Hepatocyte (in vitro differentiated cells): ENCODE data around the gene ADAMTS9. TPM values are rescaled to one million over a fixed set of nuclear protein-coding genes. Genes with fewer than 3 reads are reported as not detected.

Experiments used
- DNase-seq: peaks from one replicate; pipeline ENCODE4 v3.0.0-alpha.2; 2016; ENCODE audit warnings: low spot score
- H2AFZ ChIP-seq: fragments of 200-600 bp; sonication (generic); 2 replicates; pipeline ENCODE4 v1.6.0; 2016; ENCODE audit warnings: antibody characterized with exemption, mild to moderate bottlenecking
- H3K27ac ChIP-seq: fragments of 200-600 bp; sonication (generic); 2 replicates; pipeline ENCODE4 v1.5.1; 2016; ENCODE audit warnings: mild to moderate bottlenecking
- H3K27me3 ChIP-seq: fragments of 200-600 bp; sonication (generic); 2 replicates; pipeline ENCODE4 v1.6.1; 2016
- H3K36me3 ChIP-seq: fragments of 200-600 bp; sonication (generic); replicated peaks from 2 replicates; pipeline ENCODE4 v1.5.1; 2016; ENCODE audit warnings: low read depth; ENCODE audit not compliant: insufficient read depth
- H3K4me1 ChIP-seq: fragments of 200-600 bp; sonication (generic); 2 replicates; pipeline ENCODE4 v1.5.1; 2016; ENCODE audit warnings: mild to moderate bottlenecking, moderate library complexity; ENCODE audit not compliant: insufficient read depth
- H3K4me2 ChIP-seq: fragments of 200-600 bp; sonication (generic); 2 replicates; pipeline ENCODE4 v1.6.0; 2016
- H3K4me3 ChIP-seq: fragments of 200-600 bp; sonication (generic); 2 replicates; pipeline ENCODE4 v1.5.1; 2016; ENCODE audit warnings: mild to moderate bottlenecking
- H3K79me2 ChIP-seq: fragments of 200-600 bp; sonication (generic); 2 replicates; pipeline ENCODE4 v1.6.0; 2017; ENCODE audit warnings: mild to moderate bottlenecking
- H3K9me2 ChIP-seq: fragments of 200-600 bp; sonication (generic); replicated peaks from 2 replicates; pipeline ENCODE4 v1.6.0; 2017; ENCODE audit warnings: mild to moderate bottlenecking; ENCODE audit not compliant: insufficient read depth
- H3K9me3 ChIP-seq: fragments of 200-600 bp; sonication (generic); 2 replicates; pipeline ENCODE4 v1.5.1; 2016; ENCODE audit warnings: low read depth, mild to moderate bottlenecking
- H4K20me1 ChIP-seq: fragments of 200-600 bp; sonication (generic); 2 replicates; pipeline ENCODE4 v1.6.0; 2016; ENCODE audit warnings: mild to moderate bottlenecking; ENCODE audit not compliant: insufficient read depth, poor library complexity, severe bottlenecking
- CTCF ChIP-seq: fragments of 200-600 bp; sonication (generic); IDR thresholded peaks from 2 replicates; pipeline ENCODE4 v1.5.1; 2016; ENCODE audit warnings: antibody characterized with exemption, mild to moderate bottlenecking; ENCODE audit not compliant: poor library complexity
- EZH2 ChIP-seq: fragments of 200-600 bp; sonication (generic); IDR thresholded peaks from 2 replicates; pipeline ENCODE4 v1.6.1; 2016; ENCODE audit warnings: antibody characterized with exemption, mild to moderate bottlenecking, borderline replicate concordance
- EZH2phosphoT487 ChIP-seq: fragments of 200-600 bp; sonication (generic); IDR thresholded peaks from one replicate; pipeline ENCODE4 v1.6.1; 2018; ENCODE audit warnings: antibody characterized with exemption, mild to moderate bottlenecking, low read depth, moderate library complexity; ENCODE audit not compliant: unreplicated experiment, severe bottlenecking
- WGBS: methylation state at CpG from one replicate; pipeline ENCODE4 v1.1.6; 2016; ENCODE audit warnings: low lambda C conversion rate; ENCODE audit errors: missing lambda C conversion rate; 5-methylcytosine and 5-hydroxymethylcytosine counted together
- polyA plus RNA-seq: library from polyadenylated mRNA; unstranded; fragments of >200 nt; fragmentation: Nextera tagmentation; extraction: Ambion mirVana; gene quantifications from 2 replicates; pipeline ENCODE4 v1.2.1, GENCODE V29; 2016
- total RNA-seq: library from RNA; depleted of rRNA; stranded (reverse); fragments of >200 nt; gene quantifications from 2 replicates; pipeline ENCODE4 v1.2.3, GENCODE V29; 2014

The ADAMTS9 gene
- total and polyA plus RNA-seq, 2 experiments from 2014 or later, result 56.9 to 145 TPM

GRCh38 chr3:64508140-64508539 is 179.7 kb downstream of the ADAMTS9 start:
- Histone ChIP-seq H3K4me3 (no peak overlapping the region), H2AFZ (no peak overlapping the region), H3K4me1 (no peaks in the 10 kb centered on the region), H3K9me3 (no peaks in the 10 kb centered on the region), H3K79me2 (no peaks in the 10 kb centered on the region), H3K4me2 (no peak overlapping the region), H3K36me3 (no peaks in the 10 kb centered on the region), H4K20me1 (no peaks in the 10 kb centered on the region), H3K27me3 (no peaks in the 10 kb centered on the region), H3K27ac (no peak overlapping the region), H3K9me2 (no peaks in the 10 kb centered on the region)
- no peak for DNase-seq
- 72% methylated on average over 1 of the region's 1 CpG for WGBS
- no peak for TF ChIP-seq EZH2
- TF ChIP-seq CTCF, result no peak
- TF ChIP-seq EZH2phosphoT487, result no peak

DNA sequence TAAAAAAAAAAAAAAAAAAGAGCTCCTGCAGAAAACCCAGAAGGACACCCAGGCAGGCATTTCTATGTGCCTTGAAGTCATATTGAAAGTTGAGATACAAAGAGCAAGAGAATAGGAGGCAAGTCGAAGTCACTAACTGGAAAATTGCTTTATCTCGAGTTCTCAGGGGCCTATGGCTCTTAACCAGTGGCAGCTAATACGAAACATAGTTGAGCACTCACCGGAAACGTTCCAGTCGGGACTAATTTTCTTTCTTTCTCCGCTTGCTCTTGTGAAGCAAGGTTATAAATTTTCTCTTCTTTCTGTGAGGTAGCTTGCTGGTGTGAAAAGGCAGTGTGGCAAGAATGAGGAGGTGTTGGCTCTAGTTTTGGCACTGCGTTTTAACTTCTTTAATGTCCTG is 181.5 kb downstream of the ADAMTS9 start:
- no peak overlapping the region for H2AFZ ChIP-seq

DNA sequence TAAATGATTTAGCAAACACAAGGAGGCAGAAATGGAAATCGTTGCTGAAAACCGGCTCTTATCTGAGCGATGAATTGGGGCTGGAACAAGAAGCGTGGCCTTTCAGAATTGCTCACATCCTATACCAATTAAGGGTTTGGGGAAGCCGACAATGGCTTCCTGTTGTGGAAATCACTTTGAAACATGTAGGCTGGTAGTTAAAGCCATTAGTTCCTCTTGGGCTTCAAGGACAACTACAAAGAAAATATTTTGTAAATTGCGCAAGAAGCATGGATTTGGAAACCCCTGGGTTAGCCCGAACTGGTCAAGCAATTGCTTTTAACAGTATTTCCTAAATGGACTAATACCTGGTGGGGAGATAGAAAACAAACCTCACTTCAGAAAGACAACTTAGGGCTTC is 182.4 kb downstream of the ADAMTS9 start:
- no peaks in the 10 kb centered on the region for H3K27me3 ChIP-seq
- DNase-seq, result no peak
- no peaks in the 10 kb centered on the region for H3K9me3 ChIP-seq
- no peaks in the 10 kb centered on the region for H4K20me1 ChIP-seq
- no peak overlapping the region for H3K27ac ChIP-seq
- TF ChIP-seq EZH2phosphoT487, result no peak
- no peak for TF ChIP-seq CTCF
- TF ChIP-seq EZH2, result no peak
- H3K36me3 ChIP-seq, result no peaks in the 10 kb centered on the region
- no peak overlapping the region for H3K4me2 ChIP-seq
- no peak overlapping the region for H3K4me3 ChIP-seq
- peaks cover 6% of the 10 kb centered on the region for H3K4me1 ChIP-seq
- no peaks in the 10 kb centered on the region for H3K9me2 ChIP-seq
- no peaks in the 10 kb centered on the region for H3K79me2 ChIP-seq
- H2AFZ ChIP-seq, result no peak overlapping the region
- WGBS, result 72% methylated on average over 7 of the region's 7 CpGs

More for the DNA sequence above, 181.5 kb downstream of the ADAMTS9 start:
- DNase-seq, result no peak
- Histone ChIP-seq H3K4me3 (no peak overlapping the region), H3K27ac (no peak overlapping the region), H3K36me3 (no peaks in the 10 kb centered on the region), H3K4me1 (no peaks in the 10 kb centered on the region), H3K9me2 (no peaks in the 10 kb centered on the region), H3K9me3 (no peaks in the 10 kb centered on the region), H4K20me1 (no peaks in the 10 kb centered on the region), H3K4me2 (no peak overlapping the region), H3K27me3 (no peaks in the 10 kb centered on the region), H3K79me2 (no peaks in the 10 kb centered on the region)
- 94% methylated on average over 8 of the region's 8 CpGs for WGBS
- no peak for TF ChIP-seq EZH2

DNA sequence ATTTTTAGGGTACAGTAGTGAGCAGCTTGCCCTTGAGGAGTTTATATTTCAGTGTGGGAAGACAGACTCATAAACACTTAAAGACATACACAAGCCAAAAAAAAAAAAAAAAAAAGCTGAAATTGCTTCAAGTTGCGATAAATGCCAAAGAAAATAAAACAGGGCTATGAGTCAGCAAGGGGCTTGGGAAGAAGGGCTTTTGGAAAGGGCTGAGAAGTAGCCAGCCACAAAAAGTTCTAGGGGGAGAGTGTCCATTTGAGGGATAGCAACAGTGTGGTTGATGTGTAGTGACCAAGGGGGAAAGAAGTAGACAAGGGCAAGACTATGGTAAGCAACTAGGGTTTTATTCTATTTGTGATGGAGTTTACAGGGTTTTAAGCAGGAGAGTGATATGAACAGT is 185.5 kb downstream of the ADAMTS9 start:
- Histone ChIP-seq H2AFZ (no peak overlapping the region), H3K79me2 (no peaks in the 10 kb centered on the region), H3K27me3 (no peaks in the 10 kb centered on the region), H3K27ac (peak overlapping the region; percentile 75), H3K4me2 (no peak overlapping the region), H4K20me1 (no peaks in the 10 kb centered on the region), H3K36me3 (no peaks in the 10 kb centered on the region), H3K4me1 (peaks cover 6% of the 10 kb centered on the region), H3K9me2 (no peaks in the 10 kb centered on the region), H3K9me3 (no peaks in the 10 kb centered on the region), H3K4me3 (no peak overlapping the region)
- 58% methylated on average over 1 of the region's 1 CpG for WGBS
- no peak for TF ChIP-seq EZH2phosphoT487
- DNase-seq, result no peak
